ENCODE data around the gene LYRM4. TPM values are rescaled to one million over a fixed set of nuclear protein-coding genes. Genes with fewer than 3 reads are reported as not detected.

Gene LYRM4
- total RNA-seq, 1 experiment from 2014 or later, result 44.3 TPM

- no peak for DNase-seq
- H3K27ac Mint-ChIP-seq, result no peak overlapping the region; a peak in 1 of 7 replicates
Observed at GRCh38 chr6:5126214-5126613, 134.5 kb downstream of the LYRM4 start.

More at GRCh38 chr6:5126214-5126613, 134.5 kb downstream of the LYRM4 start:
- Histone ChIP-seq H2BK15ac (ENCODE audit: low read depth, low read length) (no peak overlapping the region), H2AFZ (ENCODE audit: low read length) (no peak overlapping the region), H4K8ac (replicated peaks; ENCODE audit: insufficient read length, low read depth, low read length) (no peak overlapping the region), H3K79me1 (ENCODE audit: insufficient read depth, low read depth, low read length, poor library complexity, severe bottlenecking) (no peaks in the 10 kb centered on the region), H4K5ac (ENCODE audit: insufficient read length, low read depth, low read length) (no peak overlapping the region), H3K23ac (ENCODE audit: insufficient read length, low read depth, low read length) (no peak overlapping the region), H3T11ph (ENCODE audit: low read length) (no peak overlapping the region), H2BK120ac (ENCODE audit: low read depth, low read length, poor library complexity, severe bottlenecking) (no peak overlapping the region), H3K27ac (ENCODE audit: insufficient read length, low read depth, low read length) (no peak overlapping the region), H4K91ac (ENCODE audit: insufficient read length, low read depth, low read length) (no peak overlapping the region), H2AK5ac (ENCODE audit: insufficient read length, low read length) (no peak overlapping the region), H3K9ac (ENCODE audit: extremely low read depth, insufficient read length, low read length) (no peak overlapping the region), H3K79me2 (ENCODE audit: insufficient read depth, low read length) (no peaks in the 10 kb centered on the region), H3K27me3 (ENCODE audit: insufficient read depth, low read length) (no peaks in the 10 kb centered on the region), H3K9me3 (ENCODE audit: control insufficient read depth, low read depth, low read length) (no peaks in the 10 kb centered on the region), H3K18ac (ENCODE audit: insufficient read length, low read depth, low read length) (no peak overlapping the region), H2BK20ac (ENCODE audit: low read depth, low read length, poor library complexity, severe bottlenecking) (no peak overlapping the region), H3K56ac (ENCODE audit: insufficient read length, low read depth, low read length) (no peak overlapping the region), H3K14ac (ENCODE audit: insufficient read depth, low read length) (no peak overlapping the region), H3K4me1 (ENCODE audit: insufficient read depth, low read length) (peaks cover 5% of the 10 kb centered on the region; the same call in 1 of the 2 replicates), H3K4me2 (ENCODE audit: insufficient read depth, insufficient read length, low read length) (no peak overlapping the region), H3K23me2 (ENCODE audit: insufficient read length, low read depth, low read length, poor library complexity, severe bottlenecking) (peaks cover 4% of the 10 kb centered on the region), H2BK5ac (ENCODE audit: insufficient read length, low read length) (no peak overlapping the region), H3K4ac (ENCODE audit: low read depth, low read length) (no peak overlapping the region), H4K20me1 (ENCODE audit: control insufficient read depth, insufficient read depth, insufficient read length) (no peaks in the 10 kb centered on the region), H2BK12ac (ENCODE audit: insufficient read length, low read depth, low read length) (no peak overlapping the region)
- Mint-ChIP-seq H3K36me3 (ENCODE audit: insufficient read depth in 1 of 3, low read depth in 3 of 3) (peaks cover 0 to 4% (median 0%) of the 10 kb centered on the region in 3 experiments; a peak in 2 of 7 replicates), H3K4me3 (no peak overlapping the region), H3K9me3 (no peaks in the 10 kb centered on the region), H3K27me3 (ENCODE audit: low read depth) (no peaks in the 10 kb centered on the region), H3K4me1 (peaks cover 22 to 23% of the 10 kb centered on the region in 2 experiments)
- no CpG with 5 or more reads among the region's 4 CpGs for WGBS (ENCODE audit: extremely low coverage, insufficient read length, low lambda C conversion rate)
- no peak for TF ChIP-seq CTCF (conservative IDR thresholded peaks at IDR 0.05)

Measured in H9 (cell line).